Breast epithelium (tissue), 3 donors: ENCODE measurements around the gene SLC4A3.

Source experiments
- POLR2A ChIP-seq: fragments of 450-650 bp; IDR thresholded peaks from one replicate; pipeline ENCODE4 v1.6.1; 2016; ENCODE audit warnings: antibody characterized with exemption, mild to moderate bottlenecking, moderate library complexity
- POLR2AphosphoS5 ChIP-seq, 3 donors: sonication (generic); formaldehyde crosslinking; IDR thresholded peaks; one replicate each; pipeline ENCODE4 v1.6.1; 2017; ENCODE audit warnings: antibody characterized with exemption in 3 of 3
- TF ChIP-seq, protein P1 (sequence below), 3 donors: fragments of 450-650 bp; IDR thresholded peaks; one replicate each; pipeline ENCODE4 v1.5.1; 2016 to 2017; ENCODE audit warnings: antibody characterized with exemption in 3 of 3, mild to moderate bottlenecking in 3 of 3, moderate library complexity in 3 of 3

DNA sequence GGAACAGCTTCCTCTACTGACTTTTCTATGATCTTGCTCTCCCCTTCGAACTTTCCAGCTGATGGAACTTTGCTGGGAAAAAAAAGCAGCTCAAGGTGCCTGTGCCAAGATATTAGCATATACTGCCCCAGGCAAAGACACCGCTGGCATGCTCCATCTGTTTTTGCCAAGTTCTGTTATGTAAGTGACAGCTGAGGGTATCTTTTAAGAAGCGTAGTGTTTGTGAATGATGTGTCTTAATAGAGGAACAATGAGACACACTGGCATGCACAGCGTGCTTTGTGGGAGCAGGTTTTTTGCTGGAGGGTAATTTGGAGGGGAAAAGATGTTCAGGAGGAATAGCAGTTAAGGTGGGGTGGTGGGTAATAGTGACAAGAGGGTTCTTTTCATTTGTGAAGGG lies 47.8 kb downstream of the SLC4A3 start:
- TF ChIP-seq POLR2A: no peak
- TF ChIP-seq, protein P1, sequence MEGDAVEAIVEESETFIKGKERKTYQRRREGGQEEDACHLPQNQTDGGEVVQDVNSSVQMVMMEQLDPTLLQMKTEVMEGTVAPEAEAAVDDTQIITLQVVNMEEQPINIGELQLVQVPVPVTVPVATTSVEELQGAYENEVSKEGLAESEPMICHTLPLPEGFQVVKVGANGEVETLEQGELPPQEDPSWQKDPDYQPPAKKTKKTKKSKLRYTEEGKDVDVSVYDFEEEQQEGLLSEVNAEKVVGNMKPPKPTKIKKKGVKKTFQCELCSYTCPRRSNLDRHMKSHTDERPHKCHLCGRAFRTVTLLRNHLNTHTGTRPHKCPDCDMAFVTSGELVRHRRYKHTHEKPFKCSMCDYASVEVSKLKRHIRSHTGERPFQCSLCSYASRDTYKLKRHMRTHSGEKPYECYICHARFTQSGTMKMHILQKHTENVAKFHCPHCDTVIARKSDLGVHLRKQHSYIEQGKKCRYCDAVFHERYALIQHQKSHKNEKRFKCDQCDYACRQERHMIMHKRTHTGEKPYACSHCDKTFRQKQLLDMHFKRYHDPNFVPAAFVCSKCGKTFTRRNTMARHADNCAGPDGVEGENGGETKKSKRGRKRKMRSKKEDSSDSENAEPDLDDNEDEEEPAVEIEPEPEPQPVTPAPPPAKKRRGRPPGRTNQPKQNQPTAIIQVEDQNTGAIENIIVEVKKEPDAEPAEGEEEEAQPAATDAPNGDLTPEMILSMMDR (IDR thresholded peaks at IDR 0.05): no peak
- TF ChIP-seq POLR2AphosphoS5 (IDR thresholded peaks at IDR 0.05): no peak
